ENCODE results near the gene DBNL. TPM values are rescaled to one million over a fixed set of nuclear protein-coding genes. Genes with fewer than 3 reads are reported as not detected.

DBNL gene
- total and polyA plus RNA-seq, 4 donors = 26.1 to 60.2 (median 41.5) TPM

DNA sequence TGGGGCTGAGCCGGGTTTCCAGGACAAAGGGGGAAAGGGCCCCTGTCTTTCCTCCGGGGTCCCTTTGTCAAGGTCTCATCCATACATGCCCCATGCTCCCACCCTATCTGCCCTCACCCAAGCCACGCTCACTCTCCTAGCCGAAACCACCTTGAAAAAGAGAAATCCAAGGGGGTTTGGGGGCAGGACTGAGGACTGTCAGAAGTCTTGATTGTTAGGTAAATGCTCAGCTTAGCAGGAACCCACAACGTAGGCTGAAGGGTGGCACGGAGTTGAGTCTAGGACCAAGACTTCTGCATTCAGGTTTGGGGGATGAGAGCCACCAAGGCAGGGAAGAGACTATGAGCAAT, 21.6 kb downstream of the DBNL start:
- no peaks in the 10 kb centered on the region for H3K27me3 ChIP-seq (ENCODE audit: control insufficient read depth in 4 of 4, insufficient read depth in 4 of 4, low read length in 3 of 4)
- WGBS = 64% methylated on average over 6 of the region's 6 CpGs
- peaks cover 0 to 4% (median 2%) of the 10 kb centered on the region in 4 donors for H3K36me3 ChIP-seq (ENCODE audit: control insufficient read depth in 4 of 4, insufficient read depth in 3 of 4, low read depth in 1 of 4, low read length in 3 of 4)
- H3K9me3 ChIP-seq (ENCODE audit: control insufficient read depth in 4 of 4, low read length in 3 of 4) = no peaks in the 10 kb centered on the region
- peaks cover 10 to 28% (median 20%) of the 10 kb centered on the region in 4 donors for H3K4me1 ChIP-seq (ENCODE audit: control insufficient read depth in 4 of 4, insufficient read depth in 4 of 4, low read length in 3 of 4)
- no peak overlapping the region for H3K4me3 ChIP-seq (ENCODE audit: low read depth in 1 of 3, low read length in 3 of 3)
- no peak overlapping the region for H3K9ac ChIP-seq (ENCODE audit: low read depth in 1 of 2, low read length in 2 of 2)
- H3K27ac ChIP-seq (ENCODE audit: low read depth in 1 of 2, low read length in 2 of 2) = no peak overlapping the region
- no peak for DNase-seq (ENCODE audit: low spot score)
- TF ChIP-seq RXRA (IDR thresholded peaks at IDR 0.05) = no peak
- TF ChIP-seq, protein P1, sequence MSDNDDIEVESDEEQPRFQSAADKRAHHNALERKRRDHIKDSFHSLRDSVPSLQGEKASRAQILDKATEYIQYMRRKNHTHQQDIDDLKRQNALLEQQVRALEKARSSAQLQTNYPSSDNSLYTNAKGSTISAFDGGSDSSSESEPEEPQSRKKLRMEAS (IDR thresholded peaks at IDR 0.05) = no peak
- TF ChIP-seq NR2F2 (IDR thresholded peaks at IDR 0.05) = no peak
- TF ChIP-seq JUND (IDR thresholded peaks at IDR 0.05) = no peak
- TF ChIP-seq FOXA1 (IDR thresholded peaks at IDR 0.05) = no peak
- no peak for TF ChIP-seq HNF4A (conservative IDR thresholded peaks at IDR 0.05)
- TF ChIP-seq, protein P2, sequence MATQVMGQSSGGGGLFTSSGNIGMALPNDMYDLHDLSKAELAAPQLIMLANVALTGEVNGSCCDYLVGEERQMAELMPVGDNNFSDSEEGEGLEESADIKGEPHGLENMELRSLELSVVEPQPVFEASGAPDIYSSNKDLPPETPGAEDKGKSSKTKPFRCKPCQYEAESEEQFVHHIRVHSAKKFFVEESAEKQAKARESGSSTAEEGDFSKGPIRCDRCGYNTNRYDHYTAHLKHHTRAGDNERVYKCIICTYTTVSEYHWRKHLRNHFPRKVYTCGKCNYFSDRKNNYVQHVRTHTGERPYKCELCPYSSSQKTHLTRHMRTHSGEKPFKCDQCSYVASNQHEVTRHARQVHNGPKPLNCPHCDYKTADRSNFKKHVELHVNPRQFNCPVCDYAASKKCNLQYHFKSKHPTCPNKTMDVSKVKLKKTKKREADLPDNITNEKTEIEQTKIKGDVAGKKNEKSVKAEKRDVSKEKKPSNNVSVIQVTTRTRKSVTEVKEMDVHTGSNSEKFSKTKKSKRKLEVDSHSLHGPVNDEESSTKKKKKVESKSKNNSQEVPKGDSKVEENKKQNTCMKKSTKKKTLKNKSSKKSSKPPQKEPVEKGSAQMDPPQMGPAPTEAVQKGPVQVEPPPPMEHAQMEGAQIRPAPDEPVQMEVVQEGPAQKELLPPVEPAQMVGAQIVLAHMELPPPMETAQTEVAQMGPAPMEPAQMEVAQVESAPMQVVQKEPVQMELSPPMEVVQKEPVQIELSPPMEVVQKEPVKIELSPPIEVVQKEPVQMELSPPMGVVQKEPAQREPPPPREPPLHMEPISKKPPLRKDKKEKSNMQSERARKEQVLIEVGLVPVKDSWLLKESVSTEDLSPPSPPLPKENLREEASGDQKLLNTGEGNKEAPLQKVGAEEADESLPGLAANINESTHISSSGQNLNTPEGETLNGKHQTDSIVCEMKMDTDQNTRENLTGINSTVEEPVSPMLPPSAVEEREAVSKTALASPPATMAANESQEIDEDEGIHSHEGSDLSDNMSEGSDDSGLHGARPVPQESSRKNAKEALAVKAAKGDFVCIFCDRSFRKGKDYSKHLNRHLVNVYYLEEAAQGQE (IDR thresholded peaks at IDR 0.05) = no peak
- no peak for TF ChIP-seq GABPA (IDR thresholded peaks at IDR 0.05 in 1 of 2, conservative IDR thresholded peaks at IDR 0.05 in 1 of 2)
- no peak for TF ChIP-seq HNF4G (IDR thresholded peaks at IDR 0.05)
- TF ChIP-seq EGR1 (IDR thresholded peaks at IDR 0.05; ENCODE audit: low read depth in 2 of 2) = no peak
- TF ChIP-seq, protein P3, sequence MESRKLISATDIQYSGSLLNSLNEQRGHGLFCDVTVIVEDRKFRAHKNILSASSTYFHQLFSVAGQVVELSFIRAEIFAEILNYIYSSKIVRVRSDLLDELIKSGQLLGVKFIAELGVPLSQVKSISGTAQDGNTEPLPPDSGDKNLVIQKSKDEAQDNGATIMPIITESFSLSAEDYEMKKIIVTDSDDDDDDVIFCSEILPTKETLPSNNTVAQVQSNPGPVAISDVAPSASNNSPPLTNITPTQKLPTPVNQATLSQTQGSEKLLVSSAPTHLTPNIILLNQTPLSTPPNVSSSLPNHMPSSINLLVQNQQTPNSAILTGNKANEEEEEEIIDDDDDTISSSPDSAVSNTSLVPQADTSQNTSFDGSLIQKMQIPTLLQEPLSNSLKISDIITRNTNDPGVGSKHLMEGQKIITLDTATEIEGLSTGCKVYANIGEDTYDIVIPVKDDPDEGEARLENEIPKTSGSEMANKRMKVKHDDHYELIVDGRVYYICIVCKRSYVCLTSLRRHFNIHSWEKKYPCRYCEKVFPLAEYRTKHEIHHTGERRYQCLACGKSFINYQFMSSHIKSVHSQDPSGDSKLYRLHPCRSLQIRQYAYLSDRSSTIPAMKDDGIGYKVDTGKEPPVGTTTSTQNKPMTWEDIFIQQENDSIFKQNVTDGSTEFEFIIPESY (IDR thresholded peaks at IDR 0.05) = no peak
- no peak for TF ChIP-seq TAF1 (conservative IDR thresholded peaks at IDR 0.05)
- TF ChIP-seq, protein P4, sequence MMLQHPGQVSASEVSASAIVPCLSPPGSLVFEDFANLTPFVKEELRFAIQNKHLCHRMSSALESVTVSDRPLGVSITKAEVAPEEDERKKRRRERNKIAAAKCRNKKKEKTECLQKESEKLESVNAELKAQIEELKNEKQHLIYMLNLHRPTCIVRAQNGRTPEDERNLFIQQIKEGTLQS (IDR thresholded peaks at IDR 0.05) = no peak

DNA sequence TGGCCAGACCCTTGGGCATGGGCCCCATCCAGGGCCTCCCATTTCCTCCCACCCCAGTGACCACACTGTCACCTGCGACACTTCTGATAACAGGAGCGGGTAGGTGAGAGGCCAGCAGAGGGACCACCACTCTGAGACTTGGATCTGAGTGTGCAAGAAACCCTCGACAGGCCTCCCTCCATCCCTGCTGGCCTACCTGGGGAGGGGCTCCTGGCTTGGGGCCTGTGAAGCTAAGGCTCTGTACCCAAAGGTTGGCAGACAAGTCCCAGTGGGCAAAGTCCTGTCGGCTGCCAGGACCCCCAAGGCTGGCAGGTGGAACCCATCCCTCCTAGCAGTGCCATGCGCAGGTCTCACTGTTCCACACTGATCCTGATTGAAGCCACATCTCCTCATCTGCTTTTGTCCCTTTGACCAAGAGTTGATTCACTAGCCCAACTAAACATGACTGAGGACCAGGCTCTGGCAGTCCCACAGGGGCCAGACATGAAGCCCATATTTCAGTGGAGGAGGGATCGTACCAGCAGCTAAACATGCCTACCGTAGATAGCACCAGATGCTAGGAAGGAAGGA, 22.1 kb downstream of the DBNL start:
- Histone ChIP-seq H3K4me1 (ENCODE audit: control insufficient read depth in 4 of 4, insufficient read depth in 4 of 4, low read length in 3 of 4) (peaks cover 10 to 28% (median 20%) of the 10 kb centered on the region in 4 donors), H3K27me3 (ENCODE audit: control insufficient read depth in 4 of 4, insufficient read depth in 4 of 4, low read length in 3 of 4) (no peaks in the 10 kb centered on the region), H3K27ac (ENCODE audit: low read depth in 1 of 2, low read length in 2 of 2) (no peak overlapping the region), H3K4me3 (ENCODE audit: low read depth in 1 of 3, low read length in 3 of 3) (no peak overlapping the region), H3K36me3 (ENCODE audit: control insufficient read depth in 4 of 4, insufficient read depth in 3 of 4, low read depth in 1 of 4, low read length in 3 of 4) (peaks cover 0 to 4% (median 1%) of the 10 kb centered on the region in 4 donors), H3K9ac (ENCODE audit: low read depth in 1 of 2, low read length in 2 of 2) (no peak overlapping the region), H3K9me3 (ENCODE audit: control insufficient read depth in 4 of 4, low read length in 3 of 4) (no peaks in the 10 kb centered on the region)
- WGBS = 84% methylated on average over 7 of the region's 7 CpGs
- DNase-seq (ENCODE audit: low spot score) = no peak
- TF ChIP-seq FOXA2 (IDR thresholded peaks at IDR 0.05) (no peak), NR2F2 (IDR thresholded peaks at IDR 0.05) (no peak), FOXA1 (IDR thresholded peaks at IDR 0.05) (no peak), HNF4G (IDR thresholded peaks at IDR 0.05) (no peak), RAD21 (IDR thresholded peaks at IDR 0.05) (no peak), JUND (IDR thresholded peaks at IDR 0.05) (no peak), YY1 (IDR thresholded peaks at IDR 0.05) (no peak)
- TF ChIP-seq, protein P2 (IDR thresholded peaks at IDR 0.05) = no peak
- TF ChIP-seq, protein P1 (IDR thresholded peaks at IDR 0.05) = no peak
- TF ChIP-seq, protein P4 (IDR thresholded peaks at IDR 0.05) = no peak
- TF ChIP-seq, protein P5, sequence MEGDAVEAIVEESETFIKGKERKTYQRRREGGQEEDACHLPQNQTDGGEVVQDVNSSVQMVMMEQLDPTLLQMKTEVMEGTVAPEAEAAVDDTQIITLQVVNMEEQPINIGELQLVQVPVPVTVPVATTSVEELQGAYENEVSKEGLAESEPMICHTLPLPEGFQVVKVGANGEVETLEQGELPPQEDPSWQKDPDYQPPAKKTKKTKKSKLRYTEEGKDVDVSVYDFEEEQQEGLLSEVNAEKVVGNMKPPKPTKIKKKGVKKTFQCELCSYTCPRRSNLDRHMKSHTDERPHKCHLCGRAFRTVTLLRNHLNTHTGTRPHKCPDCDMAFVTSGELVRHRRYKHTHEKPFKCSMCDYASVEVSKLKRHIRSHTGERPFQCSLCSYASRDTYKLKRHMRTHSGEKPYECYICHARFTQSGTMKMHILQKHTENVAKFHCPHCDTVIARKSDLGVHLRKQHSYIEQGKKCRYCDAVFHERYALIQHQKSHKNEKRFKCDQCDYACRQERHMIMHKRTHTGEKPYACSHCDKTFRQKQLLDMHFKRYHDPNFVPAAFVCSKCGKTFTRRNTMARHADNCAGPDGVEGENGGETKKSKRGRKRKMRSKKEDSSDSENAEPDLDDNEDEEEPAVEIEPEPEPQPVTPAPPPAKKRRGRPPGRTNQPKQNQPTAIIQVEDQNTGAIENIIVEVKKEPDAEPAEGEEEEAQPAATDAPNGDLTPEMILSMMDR (IDR thresholded peaks at IDR 0.05; ENCODE audit: low read depth, low read length, missing input control) = no peak

All from liver (tissue), 9 donors.